GM11168 (cell line): ENCODE measurements around the gene MYL12A.

ENCODE experiments used
- in situ Hi-C: fragments of 300-500 bp; cut with MboI; formaldehyde crosslinking; loops from one replicate; pipeline ENCODE4 v1.12.0; 2022; ENCODE audit warnings: low sequenced_read_pairs; ENCODE audit not compliant: unreplicated experiment

MYL12A gene

DNA sequence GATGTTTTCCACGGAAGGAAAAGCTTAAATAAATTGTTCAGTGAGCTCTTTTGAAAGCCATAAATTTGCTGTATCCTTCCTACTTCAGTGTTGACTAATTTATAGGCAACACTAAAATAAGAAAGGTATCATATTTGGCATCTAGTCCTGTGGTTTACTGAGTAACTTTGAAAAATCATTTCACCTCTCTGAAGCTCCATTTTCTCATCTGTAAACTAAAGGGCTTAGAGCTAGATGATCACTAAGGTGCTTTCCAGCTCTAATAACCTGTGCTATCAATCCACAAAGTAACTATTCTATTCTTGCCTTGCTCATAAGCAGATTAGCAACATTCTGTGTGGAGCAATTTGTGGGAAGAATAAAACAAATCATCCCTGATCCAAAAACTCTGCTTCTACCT is 24.2 kb upstream of the MYL12A start:
- in situ Hi-C loops = no loop called here

DNA sequence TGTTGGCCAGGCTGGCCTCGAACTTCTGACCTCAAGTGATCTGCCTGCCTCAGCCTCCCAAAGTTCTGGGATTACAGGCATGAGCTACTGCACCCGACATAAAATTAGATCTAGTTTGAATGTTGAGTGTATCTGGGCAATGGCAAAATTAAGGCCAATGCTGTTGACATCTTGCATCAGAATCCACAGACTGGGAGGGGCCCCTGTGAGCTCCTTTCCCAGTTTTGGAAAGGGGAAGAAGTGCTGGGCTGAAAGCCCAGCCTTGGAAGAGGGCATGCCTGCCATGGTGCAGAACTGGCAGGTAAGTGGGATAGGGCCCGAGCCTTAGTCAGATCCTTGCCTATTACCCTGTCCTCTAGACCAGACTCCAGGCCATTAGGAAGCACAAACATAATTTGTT is 23.4 kb upstream of the MYL12A start:
- in situ Hi-C loops = no loop called here

DNA sequence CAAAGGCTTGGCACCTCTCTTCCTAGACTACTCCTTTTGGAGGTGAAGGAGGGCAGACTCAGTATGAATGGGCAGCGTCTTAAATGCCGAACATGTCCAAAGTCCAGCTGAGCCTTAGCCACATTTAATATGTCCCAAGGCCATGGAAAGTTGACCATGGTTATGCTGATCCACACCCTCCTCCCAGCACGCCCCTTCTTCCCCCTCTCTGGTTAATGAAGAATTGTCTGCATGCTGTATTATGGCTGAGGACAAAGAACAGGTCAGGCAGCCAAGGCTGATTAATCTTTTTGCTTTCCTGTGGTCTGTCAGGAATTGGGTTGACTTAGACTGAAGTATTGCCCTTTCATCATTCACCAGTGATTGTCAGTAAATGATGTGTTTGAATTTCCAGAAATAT is 22.0 kb upstream of the MYL12A start:
- in situ Hi-C loops = loop anchor here (25.0 kb wide), 1 partner anchor 638 kb away; no protein-coding TSS in a partner anchor

DNA sequence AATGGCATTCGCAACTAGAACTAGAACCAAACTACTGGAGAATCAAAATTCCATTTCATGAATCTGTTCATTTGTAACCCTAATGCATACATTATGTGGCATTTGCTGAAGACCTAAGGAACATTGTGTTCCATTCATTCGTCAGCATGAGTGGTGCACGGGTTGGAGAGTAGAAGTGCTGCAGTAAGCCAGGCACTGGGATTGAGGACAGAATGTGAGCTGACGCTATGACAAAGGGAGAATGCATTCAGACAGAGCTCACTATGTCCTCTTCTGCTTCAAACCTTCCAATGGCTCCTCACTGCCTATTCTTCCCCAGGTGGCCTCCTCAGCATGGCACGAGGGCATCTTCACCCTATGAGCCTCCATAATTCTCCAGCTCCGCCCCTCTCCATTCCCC is 21.6 kb upstream of the MYL12A start:
- in situ Hi-C loops = loop anchor here (25.0 kb wide), 1 partner anchor 639 kb away; no protein-coding TSS in a partner anchor

DNA sequence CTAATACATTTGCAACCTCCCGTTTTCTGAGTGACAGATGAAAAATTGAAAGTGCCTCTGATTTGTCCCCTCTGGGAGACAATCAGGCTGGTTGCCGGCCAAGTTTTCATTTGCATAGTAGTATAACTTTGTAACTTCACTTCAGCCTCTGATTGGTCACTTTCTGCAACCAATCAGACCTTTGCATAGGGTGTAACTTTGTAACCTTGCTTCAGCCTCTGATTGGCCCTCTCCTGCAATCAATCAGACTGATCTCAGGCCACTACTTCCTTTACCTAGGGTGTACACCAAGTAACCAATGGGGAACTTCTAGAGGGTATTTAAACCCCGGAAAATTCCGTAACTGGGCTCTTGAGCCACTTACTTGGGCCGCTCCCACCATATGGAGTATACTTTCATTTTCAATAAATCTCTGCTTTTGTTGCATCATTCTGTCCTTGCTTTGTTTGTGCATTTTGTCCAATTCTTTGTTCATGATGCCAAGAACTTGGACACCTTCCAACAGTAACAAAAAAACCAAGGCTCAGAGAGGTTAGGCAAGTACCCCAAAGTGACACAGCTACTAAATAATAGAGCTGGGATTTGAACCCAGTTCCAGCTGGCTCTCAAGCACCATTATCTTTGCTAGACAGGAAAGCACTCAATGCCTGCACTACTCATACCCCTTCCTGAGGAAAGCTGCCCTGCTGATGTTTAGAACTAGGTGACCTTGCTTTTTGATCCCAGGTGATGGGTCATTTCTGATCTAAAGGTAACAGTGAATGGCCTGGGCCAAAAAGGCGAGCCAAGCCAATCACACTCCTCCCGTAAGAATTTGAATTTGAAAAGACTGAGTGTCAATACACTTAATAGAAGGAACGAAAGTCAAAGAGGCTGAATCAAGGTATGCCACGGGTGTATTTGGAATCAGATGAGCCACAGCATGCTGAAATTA is 16.9 kb upstream of the MYL12A start:
- in situ Hi-C loops = loop anchor here (25.0 kb wide), 1 partner anchor 643 kb away; no protein-coding TSS in a partner anchor

DNA sequence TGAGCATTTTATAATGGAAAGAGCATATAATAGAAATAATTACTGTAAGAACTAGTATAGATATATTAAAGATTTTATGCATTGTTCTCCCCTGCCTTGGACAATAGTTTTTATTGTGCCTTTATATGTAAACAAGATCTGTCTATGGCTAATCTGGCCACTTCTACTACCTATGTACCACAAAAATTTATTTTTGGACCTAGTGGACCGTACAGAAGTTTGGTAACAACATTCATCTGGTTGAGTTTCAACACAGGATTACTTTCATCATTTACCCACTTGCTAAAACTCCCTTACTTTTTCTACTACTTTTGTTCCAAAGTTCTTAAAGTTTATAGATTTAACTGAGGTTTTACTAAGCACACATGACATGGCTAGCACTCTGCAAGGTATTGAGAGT is 14.6 kb upstream of the MYL12A start:
- in situ Hi-C loops = loop anchor here (25.0 kb wide), 1 partner anchor 646 kb away; no protein-coding TSS in a partner anchor

DNA sequence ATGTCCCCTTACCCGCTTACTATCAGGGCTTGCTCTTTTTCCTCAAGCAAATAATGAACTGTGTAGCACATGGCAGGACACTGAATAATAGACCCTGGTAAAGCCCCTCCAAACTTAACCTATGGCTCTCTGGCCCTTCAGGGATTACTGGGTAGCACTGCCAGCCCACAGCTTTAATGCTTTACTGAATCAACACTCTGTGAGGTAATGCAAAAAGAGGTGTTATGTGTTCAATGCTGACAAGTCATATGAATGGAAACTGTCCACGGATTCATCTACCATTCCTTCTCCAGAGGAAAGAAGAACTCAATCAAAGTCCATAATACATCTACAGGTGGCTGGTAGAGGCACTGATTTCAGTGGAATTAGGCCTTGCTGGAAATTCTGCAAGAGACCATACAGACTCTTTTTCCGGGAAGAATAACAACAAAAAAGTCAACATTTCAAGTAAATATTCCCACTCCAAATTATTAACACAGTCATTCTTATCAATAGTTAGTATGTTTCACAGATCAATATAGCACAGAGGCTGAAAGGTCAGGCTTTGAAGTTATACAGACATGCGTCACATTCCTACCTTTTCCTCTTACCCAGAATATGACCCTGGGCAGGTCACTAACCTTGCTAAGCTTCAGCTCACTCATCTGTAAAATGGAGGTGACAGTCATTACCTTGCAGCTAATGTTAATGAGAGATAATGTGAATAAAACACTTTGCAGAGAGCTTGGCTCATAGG is 14.0 kb upstream of the MYL12A start:
- in situ Hi-C loops = loop anchor here (25.0 kb wide), 1 partner anchor 646 kb away; no protein-coding TSS in a partner anchor

DNA sequence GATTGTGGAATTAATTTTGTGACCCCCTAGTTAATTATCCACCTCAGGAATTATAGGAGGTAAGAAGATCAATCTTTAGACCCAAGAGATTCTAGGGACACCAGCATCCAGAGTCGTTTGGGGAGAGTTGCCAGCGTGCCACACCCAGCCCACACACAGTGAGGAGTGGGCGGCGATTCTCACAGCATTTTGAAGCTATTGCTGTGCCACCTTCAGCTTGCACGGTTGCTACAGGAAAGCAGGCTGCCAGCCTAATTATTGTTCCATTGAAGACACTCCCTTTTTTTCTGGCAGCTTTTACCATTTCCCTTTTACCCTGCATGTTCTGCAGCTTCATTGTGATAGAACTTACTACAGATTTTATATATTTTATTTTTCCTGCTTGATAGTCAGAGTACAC is 13.1 kb upstream of the MYL12A start:
- in situ Hi-C loops = loop anchor here (25.0 kb wide), 1 partner anchor 647 kb away; no protein-coding TSS in a partner anchor

DNA sequence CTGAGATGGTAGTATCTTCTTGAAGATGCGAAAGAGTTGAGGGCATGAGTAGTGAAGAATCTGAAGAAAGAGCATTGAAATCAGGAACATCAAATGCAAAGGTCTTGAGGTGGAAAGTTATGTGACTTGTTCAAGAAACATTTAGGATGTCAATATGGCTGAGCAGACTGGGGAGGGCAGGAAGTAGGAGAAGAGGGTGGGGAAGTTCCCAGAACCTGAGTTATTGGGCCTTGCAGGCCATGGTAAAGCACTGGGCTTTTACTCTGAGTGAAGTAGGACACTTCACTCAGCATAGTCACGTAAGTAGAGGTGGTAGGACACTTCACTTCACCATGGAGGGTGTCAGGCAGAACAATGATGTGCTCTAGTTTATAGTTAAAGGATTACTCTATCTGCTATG is 11.8 kb upstream of the MYL12A start:
- in situ Hi-C loops = loop anchor here (25.0 kb wide), 1 partner anchor 649 kb away; no protein-coding TSS in a partner anchor

DNA sequence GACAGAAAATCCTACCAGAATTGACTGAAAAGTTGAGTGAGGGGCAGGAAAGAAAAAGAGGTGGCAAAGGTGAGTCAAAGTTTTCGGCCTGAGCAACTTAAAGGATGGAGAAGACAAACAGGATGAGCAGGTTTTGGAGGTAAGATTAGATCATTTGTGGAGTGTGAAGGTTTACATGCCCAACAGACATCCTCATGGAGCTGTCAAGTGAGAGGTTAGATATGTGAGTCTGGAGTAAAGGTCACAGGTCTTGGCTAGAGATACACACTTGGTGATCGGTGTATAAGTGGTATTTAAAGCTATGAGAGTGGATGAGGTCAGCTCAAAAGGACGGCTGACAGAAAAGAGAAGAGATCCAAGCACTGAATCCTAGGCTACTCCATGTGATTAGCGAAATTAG is 11.1 kb upstream of the MYL12A start:
- in situ Hi-C loops = loop anchor here (25.0 kb wide), 1 partner anchor 649 kb away; no protein-coding TSS in a partner anchor

DNA sequence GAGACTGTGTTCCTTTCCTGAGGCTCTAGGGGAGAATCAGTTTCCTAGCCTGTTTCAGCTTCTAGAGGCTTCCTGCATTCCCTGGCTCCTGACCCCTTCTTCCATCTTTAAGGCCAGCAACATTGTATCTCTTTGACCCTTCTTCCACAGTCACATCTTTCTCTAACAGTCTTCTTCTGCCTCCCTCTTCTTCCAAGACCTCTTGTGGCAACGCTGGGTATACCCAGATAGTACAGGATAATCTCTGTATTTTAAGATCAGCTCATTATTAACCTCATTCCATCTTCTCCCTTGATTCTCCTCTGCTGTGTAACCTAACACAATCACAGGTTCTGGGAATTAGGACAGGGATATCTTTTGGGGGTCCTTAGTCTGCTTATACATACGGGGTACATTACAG is 8.9 kb upstream of the MYL12A start:
- in situ Hi-C loops = loop anchor here (25.0 kb wide), 1 partner anchor 651 kb away; no protein-coding TSS in a partner anchor

DNA sequence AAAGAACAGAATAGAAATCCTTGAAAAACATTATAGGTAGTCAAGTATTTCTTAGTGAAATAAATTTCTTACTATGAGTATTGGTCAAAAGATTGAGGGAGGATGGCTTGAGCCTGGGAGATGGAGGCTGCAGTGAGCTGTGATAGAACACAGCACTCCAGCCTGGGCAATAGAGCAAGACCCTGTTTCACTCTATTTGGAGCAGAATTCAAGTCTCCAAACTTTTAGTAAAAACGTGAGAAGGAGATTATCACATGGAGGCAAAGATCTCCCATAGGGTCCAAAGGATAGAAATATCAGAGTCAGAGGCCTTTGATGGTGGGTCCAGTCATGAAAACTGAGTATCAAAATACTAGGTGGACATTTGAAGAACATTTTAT is 2.4 kb upstream of the MYL12A start:
- in situ Hi-C loops = loop anchor here (5.0 to 25.0 kb wide), 3 partner anchors 250 to 658 kb away; no protein-coding TSS in a partner anchor

DNA sequence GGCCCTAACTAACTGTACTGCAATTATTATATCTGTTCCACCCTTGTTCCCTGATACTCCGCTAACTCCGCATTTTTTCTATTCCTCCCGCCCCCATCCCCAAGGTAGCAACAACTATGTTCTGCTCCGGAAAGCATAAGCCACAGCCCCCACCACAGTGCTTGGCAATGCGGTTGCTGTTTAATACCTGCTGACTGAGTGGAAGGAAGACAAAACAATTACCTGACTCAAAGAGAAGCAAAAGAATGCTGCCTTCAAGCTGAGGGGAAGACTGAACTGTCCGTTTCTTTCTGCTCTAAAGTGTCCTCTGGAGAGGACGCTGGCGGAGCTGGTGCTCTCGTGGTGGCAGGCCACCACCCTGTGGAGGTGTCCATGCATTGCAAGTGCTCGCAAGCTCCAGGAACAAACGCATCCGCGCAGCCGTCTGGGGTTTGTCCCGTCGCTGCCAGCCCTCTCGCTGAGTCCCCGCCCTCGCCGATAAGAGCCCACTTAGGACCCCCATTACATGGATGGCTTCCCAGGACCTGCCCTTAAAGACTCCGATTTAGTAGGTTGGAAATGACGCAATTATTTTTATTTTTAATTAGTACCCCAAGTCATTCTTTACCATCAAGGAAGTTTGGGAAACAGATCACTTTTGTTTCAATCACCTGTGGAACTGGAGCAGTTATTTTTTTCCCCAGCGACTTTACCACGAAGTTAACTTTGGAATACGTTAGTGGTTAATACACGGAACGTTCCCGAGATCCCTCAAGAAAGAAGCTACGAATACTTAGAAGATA is 1.6 kb upstream of the MYL12A start:
- in situ Hi-C loops = loop anchor here (5.0 to 25.0 kb wide), 3 partner anchors 251 to 659 kb away; no protein-coding TSS in a partner anchor

DNA sequence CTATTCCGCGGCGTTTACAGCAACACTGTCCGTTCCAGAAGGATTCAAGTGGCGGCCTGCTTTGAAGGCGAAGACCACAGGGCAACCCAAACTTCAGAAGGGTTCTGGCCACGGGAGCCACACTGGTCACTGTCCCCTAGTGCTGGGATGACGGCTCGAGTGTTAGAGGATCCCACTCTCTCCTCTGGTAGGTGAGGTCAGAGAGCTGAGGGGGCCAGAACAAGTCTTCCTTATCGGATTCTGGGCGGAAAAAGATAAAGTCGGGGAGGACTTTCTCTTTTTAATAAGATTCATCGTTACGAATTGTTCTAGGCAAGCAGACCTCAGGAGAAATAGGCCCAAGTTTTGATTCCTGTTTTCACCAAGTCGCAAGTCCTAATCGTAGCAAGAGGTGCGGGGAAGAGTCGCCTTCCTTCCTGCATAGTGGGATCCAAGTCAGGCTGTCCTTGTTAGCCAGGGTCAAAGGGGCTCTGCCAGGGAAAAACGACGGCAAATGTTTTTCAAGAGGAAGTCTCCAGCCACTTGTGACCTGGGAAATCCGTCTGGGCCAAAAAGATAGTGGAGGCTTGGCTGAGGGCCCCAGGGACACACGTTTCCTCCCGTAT is 864 bp upstream of the MYL12A start:
- in situ Hi-C loops = loop anchor here (5.0 to 25.0 kb wide), 3 partner anchors 252 to 659 kb away; no protein-coding TSS in a partner anchor

DNA sequence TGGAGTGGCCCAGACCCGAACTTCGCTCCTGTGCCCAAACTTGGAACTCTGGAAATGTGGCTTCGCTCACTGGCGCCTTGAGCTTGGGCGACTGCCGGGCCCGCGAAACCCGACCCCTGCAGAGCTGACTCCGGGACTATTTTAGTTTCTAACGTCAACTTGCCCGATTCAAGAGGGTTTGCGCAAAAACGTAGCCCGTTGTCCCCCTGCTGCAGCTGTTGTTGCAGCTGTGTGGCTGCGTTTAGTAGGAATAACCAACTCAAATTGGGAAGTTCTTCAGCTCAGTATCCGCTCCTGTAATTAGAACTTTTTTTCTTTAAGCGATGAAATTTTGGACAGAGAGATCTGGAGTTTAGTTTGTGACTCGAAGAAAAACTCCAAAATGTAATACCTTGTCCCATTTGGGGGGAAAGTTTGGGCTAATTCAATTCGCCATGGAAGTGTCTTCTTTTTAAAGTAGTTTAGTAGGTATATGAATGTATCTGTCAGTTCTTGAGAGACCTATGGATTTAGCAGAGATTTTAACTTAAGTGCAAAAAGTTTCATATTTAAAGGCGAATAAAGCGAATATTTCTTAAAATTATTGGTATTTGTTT is 559 bp downstream of the MYL12A start:
- in situ Hi-C loops = loop anchor here (5.0 to 25.0 kb wide), 3 partner anchors 253 to 661 kb away; no protein-coding TSS in a partner anchor

DNA sequence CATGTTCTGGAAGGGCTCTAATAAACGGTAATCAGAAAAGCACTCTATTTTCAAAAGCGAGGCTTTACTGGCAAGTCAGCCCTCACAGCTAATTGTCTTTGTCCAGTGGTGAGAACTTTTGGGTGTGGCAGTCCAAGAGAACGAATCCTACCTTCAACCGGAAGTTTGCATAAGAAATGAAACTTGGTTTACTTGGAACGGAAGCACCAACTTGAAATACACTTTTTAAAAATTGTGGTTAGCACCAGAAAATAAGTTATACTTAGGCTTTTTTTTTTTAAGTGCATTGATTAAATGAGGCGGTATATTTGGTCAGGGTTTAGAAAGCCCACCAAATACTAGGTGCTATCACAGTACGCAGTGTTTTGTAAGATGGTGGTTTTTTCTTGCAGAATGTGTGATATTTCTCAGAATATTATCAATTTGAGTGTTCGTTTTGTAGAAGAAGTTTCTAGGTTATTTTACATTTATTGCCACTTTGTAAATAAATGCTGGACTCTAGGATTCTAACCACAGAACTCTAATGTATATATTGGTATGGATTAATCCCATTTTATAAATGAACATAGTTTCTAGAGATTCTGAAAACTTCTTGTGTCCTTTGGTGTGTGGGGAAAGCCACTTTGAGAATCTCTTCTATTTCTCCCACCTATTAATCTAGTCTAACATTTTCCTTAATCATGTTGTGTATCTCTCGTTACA is 1.2 kb downstream of the MYL12A start:
- in situ Hi-C loops = loop anchor here (5.0 to 25.0 kb wide), 3 partner anchors 254 to 662 kb away; no protein-coding TSS in a partner anchor

DNA sequence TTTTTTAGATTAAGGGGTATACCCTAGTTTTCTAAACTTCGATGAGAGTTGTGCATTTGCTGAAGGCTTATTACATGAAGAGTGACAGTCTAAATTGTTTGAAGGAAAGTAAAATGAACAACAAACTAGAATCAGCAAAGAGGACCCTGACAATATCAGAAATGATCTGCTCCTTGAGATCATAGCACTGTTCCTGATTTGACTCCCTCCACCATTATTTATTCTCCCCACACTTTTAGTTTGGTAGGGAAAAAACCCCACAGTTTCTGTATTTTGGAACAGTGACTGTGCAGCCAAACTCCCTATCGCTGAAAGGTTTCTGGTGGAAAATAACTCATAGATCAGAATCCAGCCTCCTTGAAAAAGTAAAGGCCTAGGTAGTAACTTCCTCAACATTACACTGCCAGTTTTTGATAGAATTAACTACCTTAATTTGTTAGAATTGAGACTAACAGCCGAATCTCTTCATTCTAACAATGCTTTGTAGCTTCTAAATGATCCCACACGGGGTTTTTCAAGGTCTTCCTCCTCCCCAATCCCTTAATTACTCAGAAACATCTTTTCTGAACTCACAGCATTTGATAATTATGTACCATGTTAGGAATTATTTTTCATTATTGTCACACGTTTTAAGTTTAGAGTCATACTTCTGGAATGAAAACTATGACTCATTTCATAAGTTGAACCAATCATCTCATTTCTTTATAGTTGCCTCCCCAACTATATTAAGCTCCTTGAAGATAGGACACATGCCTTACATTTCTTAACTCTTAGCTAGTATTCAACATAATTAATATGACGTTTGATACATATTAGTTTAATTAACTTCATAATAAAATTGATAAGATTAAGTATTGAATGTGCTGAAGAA is 2.9 kb downstream of the MYL12A start:
- in situ Hi-C loops = loop anchor here (10.0 kb wide), 1 partner anchor 1024 kb away; no protein-coding TSS in a partner anchor
